ENCODE results near the gene BEND5.

The BEND5 gene

DNA sequence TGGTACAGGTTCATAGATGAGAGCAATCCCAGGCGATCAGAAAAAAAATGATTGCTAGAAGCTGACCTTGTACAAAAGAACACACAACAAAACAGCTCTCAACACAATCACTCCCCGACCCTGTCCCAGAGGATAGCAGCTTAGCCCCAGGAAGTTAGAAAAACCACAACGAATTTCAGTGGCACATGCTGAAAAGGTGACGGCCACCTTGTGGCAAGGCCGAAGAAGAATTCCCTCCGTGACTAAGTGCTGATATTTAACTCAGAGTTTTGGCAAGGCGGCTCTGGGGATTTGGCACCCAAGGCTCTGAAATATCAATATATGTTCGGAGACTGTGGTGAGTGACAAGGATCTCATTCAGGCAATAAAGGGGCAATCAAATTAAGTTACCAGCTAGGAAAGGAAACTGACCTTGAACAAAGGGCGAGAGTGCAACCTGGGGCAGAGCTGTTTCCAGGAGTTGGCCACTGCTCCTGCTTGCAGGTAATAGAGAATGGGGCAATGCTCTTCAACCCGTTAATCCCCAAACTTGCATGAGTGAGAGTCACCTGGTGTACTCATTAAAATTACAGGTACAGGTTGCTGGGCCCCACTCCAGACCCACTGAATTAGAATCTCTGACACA, 96.2 kb downstream of the BEND5 start:
- peaks cover 7% of the 10 kb centered on the region; the same call in 1 of the 2 replicates for H3K4me1 ChIP-seq (ENCODE audit: control insufficient read depth, insufficient read depth, low read length)
- no peak overlapping the region for H3K4me3 ChIP-seq (ENCODE audit: low read depth, low read length)
- H3K36me3 ChIP-seq (ENCODE audit: control insufficient read depth, insufficient read depth, low read length), result no peaks in the 10 kb centered on the region
- no peak overlapping the region for H3K27ac ChIP-seq (ENCODE audit: low read depth, low read length)
- H3K27me3 ChIP-seq (ENCODE audit: control insufficient read depth, insufficient read depth, low read length), result no peaks in the 10 kb centered on the region
- H3K9ac ChIP-seq (ENCODE audit: low read length), result no peak overlapping the region
- no peaks in the 10 kb centered on the region for H3K9me3 ChIP-seq (ENCODE audit: control insufficient read depth, insufficient read depth, low read depth, low read length)

DNA sequence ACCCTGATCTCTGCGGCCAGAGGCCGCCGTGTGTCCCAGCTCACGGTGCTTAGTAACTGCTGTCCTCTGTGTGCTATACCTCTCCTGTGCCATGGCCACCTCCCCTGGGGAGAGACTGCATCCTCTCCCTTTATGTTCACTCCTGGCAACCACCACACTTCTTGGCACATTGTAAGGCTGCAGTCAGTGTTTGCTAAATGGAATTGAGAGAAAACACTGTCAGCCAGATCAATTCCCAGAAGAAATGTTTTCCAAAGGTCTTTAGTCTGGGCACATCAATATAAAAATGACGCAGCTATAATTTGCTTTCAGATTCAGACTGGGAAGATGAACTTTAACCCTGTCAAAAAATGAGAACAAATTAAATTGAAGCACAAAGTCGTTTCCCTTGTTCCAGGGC, 96.8 kb downstream of the BEND5 start:
- H3K9ac ChIP-seq (ENCODE audit: low read length), result no peak overlapping the region
- no peak overlapping the region for H3K27ac ChIP-seq (ENCODE audit: low read depth, low read length)
- H3K4me3 ChIP-seq (ENCODE audit: low read depth, low read length), result no peak overlapping the region
- no peaks in the 10 kb centered on the region for H3K9me3 ChIP-seq (ENCODE audit: control insufficient read depth, insufficient read depth, low read depth, low read length)
- no peaks in the 10 kb centered on the region for H3K27me3 ChIP-seq (ENCODE audit: control insufficient read depth, insufficient read depth, low read length)
- peaks cover 7% of the 10 kb centered on the region; the same call in 1 of the 2 replicates for H3K4me1 ChIP-seq (ENCODE audit: control insufficient read depth, insufficient read depth, low read length)
- H3K36me3 ChIP-seq (ENCODE audit: control insufficient read depth, insufficient read depth, low read length), result no peaks in the 10 kb centered on the region

DNA sequence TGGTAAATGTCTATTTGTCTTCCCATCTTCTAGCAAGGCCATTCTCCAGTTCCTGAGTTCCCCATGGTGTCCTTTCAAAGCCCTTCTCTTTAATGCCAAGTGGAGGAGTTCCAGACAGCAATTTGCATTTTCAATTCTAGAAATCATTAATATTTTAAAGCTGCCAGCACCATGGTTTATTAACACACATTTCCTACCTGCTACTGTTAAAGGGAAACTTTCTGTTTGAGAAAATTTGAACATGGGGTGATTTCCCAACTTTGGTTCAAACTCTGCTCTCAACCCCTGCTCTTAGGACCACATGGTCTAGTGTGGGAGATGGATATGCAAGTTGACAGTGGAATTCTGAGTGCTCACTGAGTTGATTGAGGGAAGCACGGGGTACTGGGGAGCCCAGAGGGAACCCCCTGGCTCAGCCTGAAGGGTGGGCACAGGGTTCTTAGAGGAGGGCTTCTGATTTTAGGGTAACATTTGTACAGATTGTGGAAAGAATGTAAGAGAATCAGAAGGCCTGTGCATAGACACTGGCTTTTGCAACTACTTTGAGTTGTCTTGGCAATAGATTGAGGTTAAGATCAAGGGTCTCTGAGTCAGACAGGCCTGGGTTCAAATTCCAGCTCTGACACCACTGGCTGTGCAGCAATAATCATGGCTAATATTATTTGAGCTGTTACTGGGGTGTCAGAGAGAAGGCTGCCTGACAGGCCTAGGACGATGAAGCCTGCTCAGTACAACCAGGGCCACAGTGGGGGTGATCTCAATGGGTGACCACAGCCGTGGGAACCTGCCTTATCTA, 97.8 kb downstream of the BEND5 start:
- Histone ChIP-seq H3K4me3 (ENCODE audit: low read depth, low read length) (no peak overlapping the region), H3K9me3 (ENCODE audit: control insufficient read depth, insufficient read depth, low read depth, low read length) (no peaks in the 10 kb centered on the region)

More for the DNA sequence above, 97.8 kb downstream of the BEND5 start:
- Histone ChIP-seq H3K27ac (ENCODE audit: low read depth, low read length) (no peak overlapping the region), H3K27me3 (ENCODE audit: control insufficient read depth, insufficient read depth, low read length) (no peaks in the 10 kb centered on the region), H3K36me3 (ENCODE audit: control insufficient read depth, insufficient read depth, low read length) (no peaks in the 10 kb centered on the region), H3K9ac (ENCODE audit: low read length) (no peak overlapping the region), H3K4me1 (ENCODE audit: control insufficient read depth, insufficient read depth, low read length) (peaks cover 10% of the 10 kb centered on the region)

Measured in HUES6 (cell line).